GM12878 (cell line): Measurements from ENCODE around the gene PTPN14. TPM values are rescaled to one million over a fixed set of nuclear protein-coding genes. Genes with fewer than 3 reads are reported as not detected.

Source experiments
- ATAC-seq: fragments of 200-7000 bp; cut with Tn5 transposase; 3 replicates; pipeline ENCODE4 v1.9.1; 2020; ENCODE audit warnings: mild to moderate bottlenecking, moderate library complexity
- BruUV-seq: library from RNA; stranded (reverse); fragments of 400-500 nt; replicated peaks from 2 replicates; lab custom pipeline; 2021; lab: Mats Ljungman, UMichigan
- CTCF ChIA-PET: fragments of 300-600 bp; sonication (Branson Sonifier 250); formaldehyde crosslinking; extraction: SDS; loops from one replicate; lab custom pipeline; 2021; ENCODE audit warnings: inconsistent platforms; lab: Yijun Ruan, JAX
- POLR2A ChIA-PET: fragments of 350-600 bp; formaldehyde crosslinking; extraction: SDS; loops from one replicate; lab custom pipeline; 2021; ENCODE audit warnings: inconsistent platforms; lab: Charles Lee
- RAD21 ChIA-PET: fragments of 300-600 bp; sonication (Branson Sonifier 250); formaldehyde crosslinking; loops from one replicate; lab custom pipeline; 2023; ENCODE audit warnings: antibody characterized with exemption; ENCODE audit not compliant: unreplicated experiment; lab: Charles Lee
- SMC1A ChIA-PET: fragments of 300-600 bp; sonication (Branson Sonifier 250); formaldehyde crosslinking; loops from one replicate; lab custom pipeline; 2023; ENCODE audit not compliant: unreplicated experiment, uncharacterized antibody; lab: Charles Lee
- DNase-seq: peaks from one replicate; pipeline ENCODE4 v3.0.0-alpha.2; 2011; ENCODE audit warnings: low read depth, low spot score
- FAIRE-seq: peaks from 3 replicates; lab custom pipeline; 2011; peaks lifted over from hg19 to GRCh38; lab: Jason Lieb, UNC
- H2AFZ ChIP-seq: 2 replicates; pipeline ENCODE4 v1.6.0; 2011; ENCODE audit warnings: low read depth, low read length, control low read depth; ENCODE audit not compliant: control insufficient read depth
- H3K27ac ChIP-seq: 2 replicates; pipeline ENCODE4 v1.5.1; 2011; ENCODE audit warnings: control low read depth; ENCODE audit not compliant: control insufficient read depth, insufficient read depth
- H3K27me3 ChIP-seq, 2 experiments: replicated peaks in 1 of 2; 2 replicates each; pipeline versions ENCODE4 v1.6.0 to v1.6.1; 2011; ENCODE audit warnings: low read length in 1 of 2; ENCODE audit not compliant: control insufficient read depth in 2 of 2, insufficient read depth in 2 of 2
- H3K36me3 ChIP-seq, 2 experiments: 2 replicates each; pipeline ENCODE4 v1.5.1; 2011; ENCODE audit warnings: low read length in 1 of 2; ENCODE audit not compliant: control insufficient read depth in 2 of 2, insufficient read depth in 2 of 2
- H3K4me1 ChIP-seq: 2 replicates; pipeline ENCODE4 v1.6.1; 2011; ENCODE audit warnings: mild to moderate bottlenecking, low read length, moderate library complexity, mixed read lengths; ENCODE audit not compliant: control insufficient read depth, insufficient read depth
- H3K4me2 ChIP-seq: 2 replicates; pipeline ENCODE4 v1.6.0; 2011; ENCODE audit warnings: control low read depth; ENCODE audit not compliant: control insufficient read depth, insufficient read depth
- H3K4me3 ChIP-seq: fragments of 200-600 bp; sonication (generic); 2 replicates; pipeline ENCODE4 v1.5.1; 2016
- H3K79me2 ChIP-seq: 2 replicates; pipeline ENCODE4 v1.6.0; 2011; ENCODE audit warnings: low read length; ENCODE audit not compliant: control insufficient read depth, insufficient read depth
- H3K9ac ChIP-seq: 2 replicates; pipeline ENCODE4 v1.8.0; 2011; ENCODE audit warnings: low read length, control low read depth, mixed read lengths; ENCODE audit not compliant: control insufficient read depth, insufficient read depth
- H3K9me3 ChIP-seq: replicated peaks from 3 replicates; pipeline ENCODE4 v1.5.1; 2011; ENCODE audit warnings: mild to moderate bottlenecking, low read length; ENCODE audit not compliant: control insufficient read depth, insufficient read depth
- H4K20me1 ChIP-seq: 2 replicates; pipeline ENCODE4 v1.6.0; 2011; ENCODE audit not compliant: control insufficient read depth, insufficient read depth
- HDAC2 ChIP-seq: fragments of 200-600 bp; sonication (generic); IDR thresholded peaks from 2 replicates; pipeline ENCODE4 v1.6.1; 2017
- NBN ChIP-seq: fragments of 450-650 bp; IDR thresholded peaks from 2 replicates; pipeline ENCODE4 v1.6.1; 2016
- POLR2A ChIP-seq: IDR thresholded peaks from 2 replicates; pipeline ENCODE4 v1.6.1; 2011; ENCODE audit warnings: low read depth, mild to moderate bottlenecking, low read length
- STAT1 ChIP-seq: fragments of 450-650 bp; conservative IDR thresholded peaks from 2 replicates; pipeline ENCODE4 v1.6.1; 2014; ENCODE audit warnings: antibody characterized with exemption, mild to moderate bottlenecking
- WGBS: methylation state at CpG from one replicate; pipeline ENCODE4 v1.1.6; 2016; ENCODE audit warnings: low lambda C conversion rate; ENCODE audit not compliant: insufficient replicate concordance, insufficient coverage; ENCODE audit errors: missing lambda C conversion rate; 5-methylcytosine and 5-hydroxymethylcytosine counted together
- in situ Hi-C: fragments of 300-500 bp; cut with MboI; formaldehyde crosslinking; loops from 9 replicates; pipeline ENCODE4 v1.14.3; 2018; ENCODE audit warnings: mixed read lengths
- intact Hi-C: fragments of 100-400 bp; cut with micrococcal nuclease; formaldehyde crosslinking; loops from one replicate; pipeline ENCODE4 v1.14.2; 2022; ENCODE audit not compliant: unreplicated experiment
- polyA plus RNA-seq, 11 experiments: library from polyadenylated mRNA; depleted of rRNA in 4 of 11; unstranded in 6 of 11; stranded (reverse) in 5 of 11; fragments of >200 nt; fragmentation: Nextera tagmentation in 4 of 11; fragmentation: Illumina TruSeq in 1 of 11; extraction: Ambion mirVana in 4 of 11; extraction: Trizol in 1 of 11; gene quantifications; 1 replicate in 1 of 11; 2 replicates in 10 of 11; pipeline versions ENCODE4 v1.2.1 to v1.2.3, GENCODE V29; 2011 to 2016; ENCODE audit warnings: inconsistent platforms in 2 of 11, missing spikeins in 2 of 11, low read depth in 1 of 11
- total RNA-seq, 4 experiments: library from RNA; depleted of rRNA in 3 of 4; stranded (reverse); fragments of >200 nt in 3 of 4; fragmentation: Illumina TruSeq in 1 of 4; extraction: Trizol in 1 of 4; gene quantifications; 2 replicates each; pipeline versions ENCODE4 v1.2.1 to v1.2.3, GENCODE V29; 2013 to 2021
- TF ChIP-seq, protein P1 (sequence below): IDR thresholded peaks from 2 replicates; pipeline ENCODE4 v1.6.1; 2011; ENCODE audit warnings: low read depth, mild to moderate bottlenecking, low read length, moderate library complexity, borderline replicate concordance; ENCODE audit errors: extremely low read depth

PTPN14 gene
- total and polyA plus RNA-seq, 10 of the 15 experiments (the other 5 are each of a cell fraction or from before 2014, with no cell fraction given) = 0.05 to 5.1 (median 0.44) TPM

DNA sequence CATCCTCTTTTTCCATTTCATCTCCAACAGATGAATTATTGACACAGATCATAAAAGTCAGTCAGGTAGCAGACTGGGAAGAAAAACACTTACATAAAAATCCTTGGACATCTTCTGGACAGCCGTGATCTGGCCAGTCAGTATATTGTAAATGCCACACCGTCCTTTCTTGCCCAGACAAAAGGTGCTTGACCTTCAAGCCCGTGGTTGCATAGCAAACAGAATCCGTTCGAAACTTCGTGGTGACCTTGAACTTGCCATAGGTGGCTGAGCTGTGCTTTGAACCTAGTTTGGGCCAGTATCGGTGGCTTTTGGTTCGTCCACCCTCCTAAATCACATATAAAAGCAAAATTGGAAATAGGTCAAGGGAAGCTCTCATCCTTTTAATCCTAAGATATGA is 182.0 kb downstream of the PTPN14 start:
- no peak overlapping the region for H3K4me3 ChIP-seq
- H4K20me1 ChIP-seq = no peaks in the 10 kb centered on the region
- no peak overlapping the region for H2AFZ ChIP-seq
- ChIA-PET SMC1A (interaction anchor here (1.1 to 1.4 kb wide), 2 partner anchors 11 to 279 kb away, joined by 3 to 6 read pairs; no protein-coding TSS in a partner anchor), CTCF (interaction anchor here (0.7 to 1.7 kb wide), 3 partner anchors 37 to 485 kb away, joined by 3 to 8 read pairs (median 4); no protein-coding TSS in a partner anchor), POLR2A (interaction anchor here (0.7 to 1.0 kb wide), 2 partner anchors 19 to 47 kb away, joined by 3 read pairs; no protein-coding TSS in a partner anchor), RAD21 (no interaction called here)
- H3K9me3 ChIP-seq = no peaks in the 10 kb centered on the region
- no peak overlapping the region for H3K9ac ChIP-seq
- no peak overlapping the region for H3K27ac ChIP-seq
- H3K4me1 ChIP-seq = no peaks in the 10 kb centered on the region
- in situ Hi-C loops (no loop called here), intact Hi-C loops (no loop called here)
- no peaks in the 10 kb centered on the region for H3K79me2 ChIP-seq
- 39% methylated on average over 8 of the region's 8 CpGs for WGBS
- H3K4me2 ChIP-seq = no peak overlapping the region
- DNase-seq (no peak), ATAC-seq (no peak), FAIRE-seq (no peak)
- no peaks in the 10 kb centered on the region; a peak in 1 of 4 replicates for H3K27me3 ChIP-seq
- H3K36me3 ChIP-seq = no peaks in the 10 kb centered on the region
- TF ChIP-seq HDAC2 = no peak
- BruUV-seq = no TSS peak

GRCh38 chr1:214367841-214368240 is 183.6 kb downstream of the PTPN14 start:
- Histone ChIP-seq H3K79me2 (no peaks in the 10 kb centered on the region), H3K36me3 (no peaks in the 10 kb centered on the region), H3K9ac (no peak overlapping the region), H3K4me1 (no peaks in the 10 kb centered on the region), H4K20me1 (no peaks in the 10 kb centered on the region), H3K9me3 (no peaks in the 10 kb centered on the region), H3K4me2 (no peak overlapping the region), H3K27me3 (no peaks in the 10 kb centered on the region; a peak in 1 of 4 replicates), H3K4me3 (no peak overlapping the region), H3K27ac (no peak overlapping the region), H2AFZ (no peak overlapping the region)
- BruUV-seq = no TSS peak
- ChIA-PET SMC1A (interaction anchor here (0.9 to 1.0 kb wide), 2 partner anchors 18 to 1190 kb away, joined by 3 to 4 read pairs; no protein-coding TSS in a partner anchor), RAD21 (no interaction called here), CTCF (interaction anchor here (1.9 kb wide), 1 partner anchor 35 kb away, joined by 10 read pairs; no protein-coding TSS in a partner anchor), POLR2A (interaction anchor here (0.6 kb wide), 1 partner anchor 84 kb away, joined by 3 read pairs; no protein-coding TSS in a partner anchor)
- TF ChIP-seq POLR2A (no peak), NBN (no peak), STAT1 (no peak)
- TF ChIP-seq, protein P1, sequence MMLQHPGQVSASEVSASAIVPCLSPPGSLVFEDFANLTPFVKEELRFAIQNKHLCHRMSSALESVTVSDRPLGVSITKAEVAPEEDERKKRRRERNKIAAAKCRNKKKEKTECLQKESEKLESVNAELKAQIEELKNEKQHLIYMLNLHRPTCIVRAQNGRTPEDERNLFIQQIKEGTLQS = no peak
- ATAC-seq (no peak), FAIRE-seq (no peak), DNase-seq (no peak)
- intact Hi-C loops (no loop called here), in situ Hi-C loops (no loop called here)
- WGBS = 39% methylated on average over 5 of the region's 5 CpGs
